NT2/D1 (cell line): ENCODE data around the gene APOB.

Experiments
- YY1 ChIP-seq: IDR thresholded peaks from 2 replicates; pipeline ENCODE4 v1.6.1; 2011; ENCODE audit not compliant: insufficient read length, insufficient read depth
- ZNF274 ChIP-seq: IDR thresholded peaks from 2 replicates; pipeline ENCODE4 v1.6.1; 2011; ENCODE audit warnings: mild to moderate bottlenecking, low read depth, low read length

GRCh38 chr2:21028021-21028947 is 15.6 kb downstream of the APOB start:
- no peak for TF ChIP-seq YY1
- TF ChIP-seq ZNF274 = no peak
